Endodermal cell (in vitro differentiated cells): Measurements from ENCODE around the gene YWHAG. TPM values are rescaled to one million over a fixed set of nuclear protein-coding genes. Genes with fewer than 3 reads are reported as not detected.

ENCODE experiments used
- DNase-seq: peaks from one replicate; pipeline ENCODE4 v3.0.0-alpha.2; 2017
- H3K27ac ChIP-seq: 2 replicates; pipeline ENCODE4 v1.5.1; 2013; ENCODE audit warnings: mild to moderate bottlenecking, low read depth, low read length, moderate library complexity
- H3K27me3 ChIP-seq: 2 replicates; pipeline ENCODE4 v1.6.1; 2013; ENCODE audit warnings: mild to moderate bottlenecking, low read length, moderate library complexity; ENCODE audit not compliant: insufficient read depth, control insufficient read depth, poor library complexity, severe bottlenecking
- H3K36me3 ChIP-seq: 2 replicates; pipeline ENCODE4 v1.7.0; 2013; ENCODE audit warnings: mild to moderate bottlenecking, low read length, moderate library complexity; ENCODE audit not compliant: control insufficient read depth, insufficient read depth
- H3K4me1 ChIP-seq: one replicate; pipeline ENCODE4 v1.7.0; 2013; ENCODE audit warnings: low read length; ENCODE audit not compliant: control insufficient read depth, insufficient read depth
- H3K4me3 ChIP-seq: 2 replicates; pipeline ENCODE4 v1.5.1; 2013; ENCODE audit warnings: mild to moderate bottlenecking, low read length, moderate library complexity
- H3K9ac ChIP-seq: 2 replicates; pipeline ENCODE4 v1.6.1; 2013; ENCODE audit warnings: mild to moderate bottlenecking, low read length, moderate library complexity; ENCODE audit not compliant: poor library complexity, severe bottlenecking; ENCODE audit errors: extremely low read depth
- H3K9me3 ChIP-seq: 2 replicates; pipeline ENCODE4 v1.6.1; 2013; ENCODE audit warnings: mild to moderate bottlenecking, low read length, moderate library complexity; ENCODE audit not compliant: control insufficient read depth
- H3K27ac Mint-ChIP-seq: 2 replicates; pipeline ENCODE4 v1.8.0; 2020; ENCODE audit warnings: mixed read lengths
- H3K27me3 Mint-ChIP-seq: 2 replicates; pipeline ENCODE4 v1.8.0; 2021; ENCODE audit warnings: mild to moderate bottlenecking, mixed read lengths; ENCODE audit not compliant: insufficient read depth
- H3K36me3 Mint-ChIP-seq: 2 replicates; pipeline ENCODE4 v1.8.0; 2020; ENCODE audit warnings: low read depth, mixed read lengths
- H3K4me1 Mint-ChIP-seq: 2 replicates; pipeline ENCODE4 v1.8.0; 2020; ENCODE audit warnings: mixed read lengths
- H3K4me3 Mint-ChIP-seq: 2 replicates; pipeline ENCODE4 v1.8.0; 2020; ENCODE audit warnings: mild to moderate bottlenecking, moderate library complexity, mixed read lengths
- H3K9me3 Mint-ChIP-seq: 2 replicates; pipeline ENCODE4 v1.8.0; 2020; ENCODE audit warnings: mild to moderate bottlenecking, mixed read lengths
- WGBS, 2 experiments: methylation state at CpG; one replicate each; pipeline versions ENCODE4 v1.1.5 to v1.1.7; 2013; ENCODE audit warnings: missing lambda C conversion rate in 2 of 2, mixed read lengths in 1 of 2; ENCODE audit not compliant: insufficient coverage in 1 of 2, insufficient read length in 1 of 2; 5-methylcytosine and 5-hydroxymethylcytosine counted together
- total RNA-seq, 2 donors: library from RNA; stranded (reverse); fragmentation: NEBNext Ultra II Directional in 1 of 2; extraction: Animal tissue kit (Norgen Biotek cat#: 25700) in 1 of 2; gene quantifications; 2 replicates in 1 of 2; 3 replicates in 1 of 2; pipeline ENCODE4 v1.2.1, GENCODE V29; 2021
- TF ChIP-seq, protein P1 (sequence below): fragments of 200-600 bp; sonication (generic); conservative IDR thresholded peaks from 2 replicates; pipeline ENCODE4 v1.5.0; 2021; ENCODE audit warnings: antibody characterized with exemption, mild to moderate bottlenecking

Gene YWHAG
- total RNA-seq, 2 donors from 2014 or later: 148 TPM

DNA sequence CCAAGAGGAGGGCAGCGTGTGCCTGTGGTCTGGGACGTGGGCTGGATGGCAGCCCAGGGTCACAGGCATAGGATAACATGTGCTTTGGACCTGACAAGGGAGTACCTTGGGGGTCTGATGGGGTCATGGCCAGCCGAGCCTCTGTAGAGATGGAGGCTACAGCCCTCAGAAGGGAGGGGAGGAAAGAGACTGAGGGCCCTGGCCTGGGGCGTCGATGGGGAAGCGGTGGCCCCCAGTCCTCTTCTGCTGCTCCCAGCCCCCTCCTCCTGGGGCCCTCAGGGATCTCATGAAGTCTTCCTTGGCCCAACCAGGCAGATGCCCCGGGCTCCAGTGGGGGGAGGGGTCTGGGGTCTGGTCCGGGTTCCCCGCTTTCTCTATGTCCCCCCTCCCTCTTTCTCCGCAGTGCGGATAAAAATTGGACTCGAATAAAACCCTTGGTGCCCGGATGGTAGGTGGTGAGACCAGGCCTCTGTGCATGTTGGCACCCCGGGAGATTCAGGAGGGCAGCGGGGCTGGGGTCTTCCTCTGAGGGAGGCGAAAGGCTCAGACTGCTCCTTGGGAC, 71.9 kb downstream of the YWHAG start:
- DNase-seq: no peak
- peaks cover 21% of the 10 kb centered on the region for H3K27me3 ChIP-seq
- no peaks in the 10 kb centered on the region for H3K4me1 ChIP-seq
- no peaks in the 10 kb centered on the region for H3K36me3 ChIP-seq
- H3K27ac Mint-ChIP-seq: no peak overlapping the region
- no peak overlapping the region for H3K9ac ChIP-seq
- H3K36me3 Mint-ChIP-seq: no peaks in the 10 kb centered on the region
- no peaks in the 10 kb centered on the region for H3K9me3 ChIP-seq
- no peak overlapping the region for H3K27ac ChIP-seq
- H3K4me3 Mint-ChIP-seq: no peak overlapping the region
- no peak overlapping the region for H3K4me3 ChIP-seq
- H3K27me3 Mint-ChIP-seq: peaks cover 32% of the 10 kb centered on the region
- peaks cover 10% of the 10 kb centered on the region for H3K4me1 Mint-ChIP-seq
- TF ChIP-seq, protein P1, sequence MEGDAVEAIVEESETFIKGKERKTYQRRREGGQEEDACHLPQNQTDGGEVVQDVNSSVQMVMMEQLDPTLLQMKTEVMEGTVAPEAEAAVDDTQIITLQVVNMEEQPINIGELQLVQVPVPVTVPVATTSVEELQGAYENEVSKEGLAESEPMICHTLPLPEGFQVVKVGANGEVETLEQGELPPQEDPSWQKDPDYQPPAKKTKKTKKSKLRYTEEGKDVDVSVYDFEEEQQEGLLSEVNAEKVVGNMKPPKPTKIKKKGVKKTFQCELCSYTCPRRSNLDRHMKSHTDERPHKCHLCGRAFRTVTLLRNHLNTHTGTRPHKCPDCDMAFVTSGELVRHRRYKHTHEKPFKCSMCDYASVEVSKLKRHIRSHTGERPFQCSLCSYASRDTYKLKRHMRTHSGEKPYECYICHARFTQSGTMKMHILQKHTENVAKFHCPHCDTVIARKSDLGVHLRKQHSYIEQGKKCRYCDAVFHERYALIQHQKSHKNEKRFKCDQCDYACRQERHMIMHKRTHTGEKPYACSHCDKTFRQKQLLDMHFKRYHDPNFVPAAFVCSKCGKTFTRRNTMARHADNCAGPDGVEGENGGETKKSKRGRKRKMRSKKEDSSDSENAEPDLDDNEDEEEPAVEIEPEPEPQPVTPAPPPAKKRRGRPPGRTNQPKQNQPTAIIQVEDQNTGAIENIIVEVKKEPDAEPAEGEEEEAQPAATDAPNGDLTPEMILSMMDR: no peak
- H3K9me3 Mint-ChIP-seq: no peaks in the 10 kb centered on the region
- 94 to 97% methylated on average over 7 to 16 of the region's 16 CpGs for WGBS, 2 experiments

DNA sequence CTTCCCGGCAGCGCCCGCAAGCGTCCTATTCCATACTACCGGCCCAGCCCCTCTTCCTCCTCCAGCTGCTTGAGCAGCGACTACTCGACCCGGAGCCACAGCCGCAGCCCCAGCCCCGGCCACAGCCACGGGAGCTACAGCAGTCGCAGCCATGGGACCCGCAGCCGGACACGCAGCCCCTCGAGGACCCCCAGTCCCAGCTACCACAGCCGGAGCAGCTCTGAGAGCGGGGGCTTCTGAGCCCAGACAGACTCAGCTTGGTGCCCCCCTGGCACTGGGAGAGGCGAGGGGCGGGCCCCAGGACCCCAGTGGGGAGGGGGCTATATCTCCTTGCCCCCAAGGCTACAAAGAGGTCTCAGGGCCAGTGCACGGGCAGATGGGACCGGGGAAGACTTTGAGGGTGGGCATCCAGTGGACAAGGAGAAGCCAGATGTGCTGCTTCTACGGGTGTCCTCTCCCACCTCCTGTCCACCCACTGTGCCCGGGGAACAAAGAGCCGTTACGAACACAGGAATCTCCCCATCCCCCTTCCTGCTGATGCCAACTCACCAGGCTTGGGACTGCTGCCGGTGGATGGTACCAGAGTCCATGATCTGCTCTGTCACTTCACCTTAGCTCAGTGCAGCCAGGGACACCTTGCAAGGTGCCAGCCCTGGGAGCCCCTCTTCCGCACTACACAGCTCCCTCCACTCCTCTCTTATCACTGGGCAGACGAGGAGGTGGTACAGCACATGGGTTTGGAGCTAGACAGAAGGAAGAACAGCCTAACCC, 73.0 kb downstream of the YWHAG start:
- H3K9me3 Mint-ChIP-seq: no peaks in the 10 kb centered on the region
- no peak for DNase-seq
- no peaks in the 10 kb centered on the region for H3K36me3 Mint-ChIP-seq
- TF ChIP-seq, protein P1: no peak
- H3K9me3 ChIP-seq: no peaks in the 10 kb centered on the region
- 89 to 93% methylated on average over 22 to 29 of the region's 29 CpGs for WGBS, 2 experiments
- H3K27ac Mint-ChIP-seq: no peak overlapping the region
- H3K4me1 ChIP-seq: no peaks in the 10 kb centered on the region
- H3K4me3 Mint-ChIP-seq: no peak overlapping the region
- peaks cover 39% of the 10 kb centered on the region for H3K27me3 Mint-ChIP-seq
- no peak overlapping the region for H3K9ac ChIP-seq
- H3K27me3 ChIP-seq: peaks cover 31% of the 10 kb centered on the region
- H3K4me1 Mint-ChIP-seq: peaks cover 9% of the 10 kb centered on the region
- H3K27ac ChIP-seq: no peak overlapping the region
- no peaks in the 10 kb centered on the region for H3K36me3 ChIP-seq
- H3K4me3 ChIP-seq: no peak overlapping the region

DNA sequence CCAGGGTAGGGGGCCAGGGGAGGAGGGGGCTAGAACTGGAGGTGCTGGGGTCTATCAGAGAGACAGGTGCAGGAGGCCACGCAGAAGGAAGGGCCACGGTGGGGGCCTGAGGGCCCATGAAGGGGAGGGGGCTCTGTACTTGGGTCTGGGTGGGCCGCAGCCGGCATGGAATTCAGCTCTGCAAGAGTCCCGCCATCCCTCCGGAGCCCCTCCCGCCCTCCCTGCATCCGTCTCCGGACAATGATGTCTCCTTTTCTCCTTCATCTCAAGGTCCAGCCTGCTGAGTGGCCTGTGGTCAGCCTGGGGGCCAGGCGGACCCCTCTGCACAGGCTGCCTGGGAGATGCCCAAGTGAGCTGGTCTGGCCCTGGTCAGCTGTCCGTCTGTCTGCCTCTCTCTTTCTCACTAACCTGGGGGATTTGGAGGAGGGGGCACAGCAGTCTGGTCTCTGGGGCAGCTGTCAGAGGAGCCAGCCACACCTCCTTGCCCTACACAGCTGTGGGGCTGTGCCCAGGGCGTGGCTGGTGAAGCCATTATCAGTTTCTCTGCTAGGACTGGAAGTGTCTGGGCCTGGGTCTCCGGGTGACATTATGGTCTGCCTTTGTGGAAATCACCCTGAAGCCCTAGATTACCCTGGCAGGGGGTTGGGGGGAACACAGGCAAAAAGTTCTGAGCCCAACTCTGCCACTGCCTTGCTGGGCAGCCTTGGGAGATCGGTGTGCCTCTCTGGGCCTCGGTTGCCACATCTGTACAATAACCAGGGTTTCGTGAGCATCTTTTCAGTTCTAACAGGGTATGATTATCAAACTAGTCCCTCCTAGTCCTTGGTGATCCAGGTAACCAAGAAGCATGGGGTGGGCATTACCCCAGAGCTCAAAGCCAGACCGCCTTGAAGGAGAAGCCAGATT, 75.3 kb downstream of the YWHAG start:
- Histone ChIP-seq H3K27ac (no peak overlapping the region), H3K4me1 (no peaks in the 10 kb centered on the region), H3K9ac (no peak overlapping the region), H3K27me3 (peaks cover 51% of the 10 kb centered on the region), H3K4me3 (peak overlapping the region; percentile 69), H3K36me3 (no peaks in the 10 kb centered on the region), H3K9me3 (no peaks in the 10 kb centered on the region)
- 60 to 64% methylated on average over 7 to 17 of the region's 17 CpGs for WGBS, 2 experiments
- Mint-ChIP-seq H3K4me3 (peak overlapping the region; percentile 57), H3K27me3 (peaks cover 62% of the 10 kb centered on the region), H3K9me3 (no peaks in the 10 kb centered on the region), H3K27ac (no peak overlapping the region), H3K4me1 (peaks cover 4% of the 10 kb centered on the region), H3K36me3 (no peaks in the 10 kb centered on the region)
- TF ChIP-seq, protein P1: no peak
- no peak for DNase-seq
